CD8-positive, alpha-beta memory T cell (primary cell): ENCODE measurements around the gene ANKRD7. TPM values are rescaled to one million over a fixed set of nuclear protein-coding genes. Genes with fewer than 3 reads are reported as not detected.

Experiments
- CTCF ChIA-PET: fragments of 350-600 bp; sonication (Branson Sonifier 250); formaldehyde crosslinking; loops from one replicate; lab custom pipeline; 2021; ENCODE audit warnings: antibody characterized with exemption; lab: Charles Lee
- POLR2A ChIA-PET: fragments of 350-600 bp; sonication (Branson Sonifier 250); formaldehyde crosslinking; loops from one replicate; lab custom pipeline; 2021; ENCODE audit warnings: antibody characterized with exemption; lab: Charles Lee
- DNase-seq, 5 donors: peaks; one replicate each; pipeline versions ENCODE4 v3.0.0 to v3.0.0-alpha.2; 2020 to 2022; ENCODE audit warnings: mixed read lengths in 1 of 5
- H3K27ac ChIP-seq: one replicate; pipeline ENCODE4 v1.7.0; 2013; ENCODE audit warnings: low read depth, mild to moderate bottlenecking, low read length, moderate library complexity
- H3K27me3 ChIP-seq: 2 replicates; pipeline ENCODE4 v1.7.0; 2013; ENCODE audit warnings: low read length, mild to moderate bottlenecking; ENCODE audit not compliant: insufficient read depth, poor library complexity, severe bottlenecking
- H3K36me3 ChIP-seq: 2 replicates; pipeline ENCODE4 v1.7.0; 2013; ENCODE audit warnings: mild to moderate bottlenecking, low read length, moderate library complexity; ENCODE audit not compliant: insufficient read depth
- H3K4me1 ChIP-seq: 2 replicates; pipeline ENCODE4 v1.7.0; 2013; ENCODE audit warnings: mild to moderate bottlenecking, low read length, moderate library complexity; ENCODE audit not compliant: insufficient read depth
- H3K4me3 ChIP-seq: 2 replicates; pipeline ENCODE4 v1.7.0; 2013; ENCODE audit warnings: mild to moderate bottlenecking, low read length
- H3K9me3 ChIP-seq: 2 replicates; pipeline ENCODE4 v1.7.0; 2013; ENCODE audit warnings: mild to moderate bottlenecking, low read length
- H3K27ac Mint-ChIP-seq, 8 donors: one replicate each; pipeline ENCODE4 v1.8.0; 2020 to 2021; ENCODE audit warnings: mixed read lengths in 8 of 8, mild to moderate bottlenecking in 6 of 8, inconsistent platforms in 3 of 8, moderate library complexity in 3 of 8
- H3K27me3 Mint-ChIP-seq, 2 donors: one replicate each; pipeline ENCODE4 v1.8.0; 2020 to 2021; ENCODE audit warnings: mixed read lengths in 2 of 2, mild to moderate bottlenecking in 1 of 2, moderate library complexity in 1 of 2
- H3K36me3 Mint-ChIP-seq, 3 donors: one replicate each; pipeline ENCODE4 v1.8.0; 2020 to 2021; ENCODE audit warnings: mixed read lengths in 3 of 3, inconsistent platforms in 1 of 3, mild to moderate bottlenecking in 1 of 3
- H3K4me1 Mint-ChIP-seq, 3 donors: one replicate each; pipeline ENCODE4 v1.8.0; 2020 to 2021; ENCODE audit warnings: mixed read lengths in 3 of 3, inconsistent platforms in 1 of 3, mild to moderate bottlenecking in 1 of 3
- H3K4me3 Mint-ChIP-seq, 7 donors: one replicate each; pipeline ENCODE4 v1.8.0; 2020 to 2021; ENCODE audit warnings: mixed read lengths in 7 of 7, mild to moderate bottlenecking in 6 of 7, moderate library complexity in 4 of 7, inconsistent platforms in 2 of 7
- H3K9me3 Mint-ChIP-seq, 5 donors: one replicate each; pipeline ENCODE4 v1.8.0; 2020 to 2022; ENCODE audit warnings: mixed read lengths in 5 of 5, mild to moderate bottlenecking in 3 of 5, moderate library complexity in 2 of 5, inconsistent platforms in 1 of 5
- polyA plus RNA-seq: library from polyadenylated mRNA; unstranded; fragments of 300-500 nt; fragmentation: Illumina TruSeq; gene quantifications from one replicate; pipeline ENCODE4 v1.2.3, GENCODE V29; 2021
- total RNA-seq, 2 experiments: library from RNA; stranded (reverse); gene quantifications; one replicate each; pipeline ENCODE4 v1.2.3, GENCODE V29; 2021

The ANKRD7 gene
- total RNA-seq: 1 to 10 TPM in 1 of 2 experiments, under 1 TPM in 1; 0.64 to 1.8 TPM
- not detected for polyA plus RNA-seq

- DNase-seq: no peak
- H3K4me1 Mint-ChIP-seq: no peaks in the 10 kb centered on the region
- H3K36me3 Mint-ChIP-seq: peaks cover 0 to 4% (median 0%) of the 10 kb centered on the region in 3 donors
- H3K4me3 ChIP-seq: no peak within 1 kb of the TSS
- H3K9me3 ChIP-seq: no peaks in the 10 kb centered on the region
- CTCF ChIA-PET: no interaction called here
- no peak within 1 kb of the TSS for H3K27ac ChIP-seq
- peaks cover 0 to 2% (median 0%) of the 10 kb centered on the region in 5 donors for H3K9me3 Mint-ChIP-seq
- H3K27me3 Mint-ChIP-seq: peaks cover 0 to 8% of the 10 kb centered on the region in 2 donors
- no peaks in the 10 kb centered on the region for H3K4me1 ChIP-seq
- no peaks in the 10 kb centered on the region for H3K36me3 ChIP-seq
- peaks cover 5% of the 10 kb centered on the region for H3K27me3 ChIP-seq
- no peak within 1 kb of the TSS for H3K27ac Mint-ChIP-seq
- POLR2A ChIA-PET: no interaction called here
- H3K4me3 Mint-ChIP-seq: no peak within 1 kb of the TSS
These were observed at the start of gene ANKRD7 for GRCh38 chr7:118224521-118224920. TSS of gene ANKRD7 (plus strand) at chr7:118224704. CDS start at chr7:118224831, 127 bp downstream.

- Mint-ChIP-seq H3K9me3 (no peaks in the 10 kb centered on the region), H3K27me3 (peaks cover 4 to 34% of the 10 kb centered on the region in 2 donors), H3K36me3 (peaks cover 0 to 4% (median 0%) of the 10 kb centered on the region in 3 donors), H3K4me1 (no peaks in the 10 kb centered on the region), H3K27ac (no peak overlapping the region), H3K4me3 (no peak overlapping the region)
- peaks cover 8% of the 10 kb centered on the region for H3K27me3 ChIP-seq
- no peaks in the 10 kb centered on the region for H3K4me1 ChIP-seq
- ChIA-PET POLR2A (no interaction called here), CTCF (no interaction called here)
- H3K9me3 ChIP-seq: no peaks in the 10 kb centered on the region
- H3K36me3 ChIP-seq: no peaks in the 10 kb centered on the region
- H3K4me3 ChIP-seq: no peak overlapping the region
- H3K27ac ChIP-seq: no peak overlapping the region
- DNase-seq: no peak
These were observed 48.8 kb upstream of the ANKRD7 start for GRCh38 chr7:118175740-118176139.

GRCh38 chr7:118179191-118179590 is 45.3 kb upstream of the ANKRD7 start:
- CTCF ChIA-PET: no interaction called here
- H3K36me3 ChIP-seq: no peaks in the 10 kb centered on the region
- peaks cover 2 to 11% of the 10 kb centered on the region in 2 donors for H3K27me3 Mint-ChIP-seq
- H3K9me3 ChIP-seq: no peaks in the 10 kb centered on the region
- H3K27me3 ChIP-seq: no peaks in the 10 kb centered on the region
- peaks cover 14% of the 10 kb centered on the region in 3 donors for H3K4me1 Mint-ChIP-seq
- DNase-seq: no peak
- H3K36me3 Mint-ChIP-seq: peaks cover 0 to 6% (median 4%) of the 10 kb centered on the region in 3 donors
- no peak overlapping the region for H3K27ac ChIP-seq
- H3K27ac Mint-ChIP-seq: no peak overlapping the region
- H3K4me3 Mint-ChIP-seq: no peak overlapping the region
- H3K4me1 ChIP-seq: peaks cover 7% of the 10 kb centered on the region
- POLR2A ChIA-PET: interaction anchor here (0.7 kb wide), 1 partner anchor 1226 kb away, joined by 4 read pairs; no protein-coding TSS in a partner anchor
- H3K4me3 ChIP-seq: no peak overlapping the region
- no peaks in the 10 kb centered on the region for H3K9me3 Mint-ChIP-seq

GRCh38 chr7:118182593-118183427 is 41.7 kb upstream of the ANKRD7 start:
- H3K4me3 Mint-ChIP-seq: peak overlapping the region; percentile 90 to 99 (median 97)
- peaks cover 37% of the 10 kb centered on the region for H3K4me1 ChIP-seq
- DNase-seq: no peak
- peaks cover 2% of the 10 kb centered on the region for H3K36me3 ChIP-seq
- H3K9me3 ChIP-seq: no peaks in the 10 kb centered on the region
- peaks cover 42 to 48% (median 46%) of the 10 kb centered on the region in 3 donors for H3K4me1 Mint-ChIP-seq
- peak overlapping the region; percentile 95 for H3K27ac ChIP-seq
- H3K36me3 Mint-ChIP-seq: peaks cover 0 to 27% (median 4%) of the 10 kb centered on the region in 3 donors
- H3K9me3 Mint-ChIP-seq: no peaks in the 10 kb centered on the region
- H3K27me3 ChIP-seq: no peaks in the 10 kb centered on the region
- POLR2A ChIA-PET: no interaction called here
- CTCF ChIA-PET: no interaction called here
- peak overlapping the region; percentile 90 for H3K4me3 ChIP-seq
- H3K27ac Mint-ChIP-seq: peak overlapping the region; percentile 97 to 100 (median 99)
- peaks cover 0 to 1% of the 10 kb centered on the region in 2 donors for H3K27me3 Mint-ChIP-seq

- Mint-ChIP-seq H3K9me3 (no peaks in the 10 kb centered on the region), H3K27ac (peak overlapping the region; percentile 97 to 100 (median 99)), H3K27me3 (no peaks in the 10 kb centered on the region), H3K4me1 (peaks cover 43 to 54% (median 51%) of the 10 kb centered on the region in 3 donors), H3K36me3 (peaks cover 2 to 33% (median 4%) of the 10 kb centered on the region in 3 donors), H3K4me3 (peak overlapping the region; percentile 90 to 99 (median 97))
- ChIA-PET POLR2A (no interaction called here), CTCF (no interaction called here)
- H3K4me3 ChIP-seq: peak overlapping the region; percentile 90
- peak overlapping the region; percentile 95 for H3K27ac ChIP-seq
- H3K27me3 ChIP-seq: no peaks in the 10 kb centered on the region
- peaks cover 8% of the 10 kb centered on the region for H3K36me3 ChIP-seq
- no peaks in the 10 kb centered on the region for H3K9me3 ChIP-seq
- peak in 1 of 5 donors; percentile 46 for DNase-seq
- H3K4me1 ChIP-seq: peaks cover 39% of the 10 kb centered on the region
These were observed 41.1 kb upstream of the ANKRD7 start for GRCh38 chr7:118183428-118183785.

GRCh38 chr7:118183786-118184564 is 40.5 kb upstream of the ANKRD7 start, which contains the start of gene LSM8:
TSS of gene LSM8 (plus strand) at chr7:118184164. CDS start at chr7:118184224, 60 bp downstream.
- CTCF ChIA-PET: no interaction called here
- DNase-seq: peak; percentile 94 to 99 (median 97)
- H3K4me1 Mint-ChIP-seq: peaks cover 43 to 55% (median 51%) of the 10 kb centered on the region in 3 donors
- H3K27me3 Mint-ChIP-seq: no peaks in the 10 kb centered on the region
- Histone ChIP-seq H3K4me1 (peaks cover 39% of the 10 kb centered on the region), H3K27me3 (no peaks in the 10 kb centered on the region), H3K27ac (peak within 1 kb of the TSS; percentile 95), H3K9me3 (no peaks in the 10 kb centered on the region), H3K4me3 (peak within 1 kb of the TSS; percentile 90), H3K36me3 (peaks cover 11% of the 10 kb centered on the region)
- H3K9me3 Mint-ChIP-seq: no peaks in the 10 kb centered on the region
- POLR2A ChIA-PET: no interaction called here
- H3K4me3 Mint-ChIP-seq: peak within 1 kb of the TSS; percentile 90 to 99 (median 97)
- peaks cover 2 to 37% (median 4%) of the 10 kb centered on the region in 3 donors for H3K36me3 Mint-ChIP-seq
- H3K27ac Mint-ChIP-seq: peak within 1 kb of the TSS; percentile 97 to 100 (median 99)

- H3K4me1 Mint-ChIP-seq: peaks cover 43 to 55% (median 52%) of the 10 kb centered on the region in 3 donors
- no peak for DNase-seq
- POLR2A ChIA-PET: no interaction called here
These were observed 40.0 kb upstream of the ANKRD7 start for GRCh38 chr7:118184565-118184940.

More at GRCh38 chr7:118184565-118184940, 40.0 kb upstream of the ANKRD7 start:
- no peaks in the 10 kb centered on the region for H3K27me3 Mint-ChIP-seq
- no peaks in the 10 kb centered on the region for H3K9me3 Mint-ChIP-seq
- Histone ChIP-seq H3K4me3 (peak overlapping the region; percentile 90), H3K4me1 (peaks cover 39% of the 10 kb centered on the region), H3K27ac (peak overlapping the region; percentile 95), H3K9me3 (no peaks in the 10 kb centered on the region), H3K36me3 (peaks cover 11% of the 10 kb centered on the region), H3K27me3 (no peaks in the 10 kb centered on the region)
- peak overlapping the region; percentile 97 to 100 (median 99) for H3K27ac Mint-ChIP-seq
- H3K36me3 Mint-ChIP-seq: peaks cover 2 to 41% (median 4%) of the 10 kb centered on the region in 3 donors
- H3K4me3 Mint-ChIP-seq: peak overlapping the region; percentile 90 to 99 (median 97)
- CTCF ChIA-PET: interaction anchor here (1.7 kb wide), 1 partner anchor 11 kb away, joined by 4 read pairs; no protein-coding TSS in a partner anchor
